Measurements from ENCODE around the gene CHAMP1.

GRCh38 chr13:114334305-114335053 lies 20.2 kb downstream of the CHAMP1 start:
- TF ChIP-seq POLR2AphosphoS5 (IDR thresholded peaks at IDR 0.05; ENCODE audit: low read depth, low read length) (no peak), REST (IDR thresholded peaks at IDR 0.05; ENCODE audit: insufficient read depth in 1 of 2, low read depth in 2 of 2, low read length in 2 of 2) (no peak), TAF1 (IDR thresholded peaks at IDR 0.05; ENCODE audit: borderline replicate concordance, insufficient read depth, low read length) (no peak), SIN3A (IDR thresholded peaks at IDR 0.05; ENCODE audit: borderline replicate concordance, insufficient read depth, low read length) (no peak), FOXP2 (optimal IDR thresholded peaks at IDR 0.05; ENCODE audit: borderline replicate concordance, extremely low read depth, extremely low read length, insufficient read depth) (no peak)
